GM12878 (cell line): ENCODE data around the gene SLITRK6. TPM values are rescaled to one million over a fixed set of nuclear protein-coding genes. Genes with fewer than 3 reads are reported as not detected.

Experiments
- ATAC-seq: fragments of 200-7000 bp; cut with Tn5 transposase; 3 replicates; pipeline ENCODE4 v1.9.1; 2020; ENCODE audit warnings: mild to moderate bottlenecking, moderate library complexity
- BruUV-seq: library from RNA; stranded (reverse); fragments of 400-500 nt; replicated peaks from 2 replicates; lab custom pipeline; 2021; lab: Mats Ljungman, UMichigan
- CTCF ChIA-PET: fragments of 300-600 bp; sonication (Branson Sonifier 250); formaldehyde crosslinking; extraction: SDS; loops from one replicate; lab custom pipeline; 2021; ENCODE audit warnings: inconsistent platforms; lab: Yijun Ruan, JAX
- POLR2A ChIA-PET: fragments of 350-600 bp; formaldehyde crosslinking; extraction: SDS; loops from one replicate; lab custom pipeline; 2021; ENCODE audit warnings: inconsistent platforms; lab: Charles Lee
- RAD21 ChIA-PET: fragments of 300-600 bp; sonication (Branson Sonifier 250); formaldehyde crosslinking; loops from one replicate; lab custom pipeline; 2023; ENCODE audit warnings: antibody characterized with exemption; ENCODE audit not compliant: unreplicated experiment; lab: Charles Lee
- SMC1A ChIA-PET: fragments of 300-600 bp; sonication (Branson Sonifier 250); formaldehyde crosslinking; loops from one replicate; lab custom pipeline; 2023; ENCODE audit not compliant: unreplicated experiment, uncharacterized antibody; lab: Charles Lee
- DNase-seq: peaks from one replicate; pipeline ENCODE4 v3.0.0-alpha.2; 2011; ENCODE audit warnings: low read depth, low spot score
- FAIRE-seq: peaks from 3 replicates; lab custom pipeline; 2011; peaks lifted over from hg19 to GRCh38; lab: Jason Lieb, UNC
- H2AFZ ChIP-seq: 2 replicates; pipeline ENCODE4 v1.6.0; 2011; ENCODE audit warnings: low read depth, low read length, control low read depth; ENCODE audit not compliant: control insufficient read depth
- H3K27ac ChIP-seq: 2 replicates; pipeline ENCODE4 v1.5.1; 2011; ENCODE audit warnings: control low read depth; ENCODE audit not compliant: control insufficient read depth, insufficient read depth
- H3K27me3 ChIP-seq, 2 experiments: replicated peaks in 1 of 2; 2 replicates each; pipeline versions ENCODE4 v1.6.0 to v1.6.1; 2011; ENCODE audit warnings: low read length in 1 of 2; ENCODE audit not compliant: control insufficient read depth in 2 of 2, insufficient read depth in 2 of 2
- H3K36me3 ChIP-seq, 2 experiments: 2 replicates each; pipeline ENCODE4 v1.5.1; 2011; ENCODE audit warnings: low read length in 1 of 2; ENCODE audit not compliant: control insufficient read depth in 2 of 2, insufficient read depth in 2 of 2
- H3K4me1 ChIP-seq: 2 replicates; pipeline ENCODE4 v1.6.1; 2011; ENCODE audit warnings: mild to moderate bottlenecking, low read length, moderate library complexity, mixed read lengths; ENCODE audit not compliant: control insufficient read depth, insufficient read depth
- H3K4me2 ChIP-seq: 2 replicates; pipeline ENCODE4 v1.6.0; 2011; ENCODE audit warnings: control low read depth; ENCODE audit not compliant: control insufficient read depth, insufficient read depth
- H3K4me3 ChIP-seq: fragments of 200-600 bp; sonication (generic); 2 replicates; pipeline ENCODE4 v1.5.1; 2016
- H3K79me2 ChIP-seq: 2 replicates; pipeline ENCODE4 v1.6.0; 2011; ENCODE audit warnings: low read length; ENCODE audit not compliant: control insufficient read depth, insufficient read depth
- H3K9ac ChIP-seq: 2 replicates; pipeline ENCODE4 v1.8.0; 2011; ENCODE audit warnings: low read length, control low read depth, mixed read lengths; ENCODE audit not compliant: control insufficient read depth, insufficient read depth
- H3K9me3 ChIP-seq: replicated peaks from 3 replicates; pipeline ENCODE4 v1.5.1; 2011; ENCODE audit warnings: mild to moderate bottlenecking, low read length; ENCODE audit not compliant: control insufficient read depth, insufficient read depth
- H4K20me1 ChIP-seq: 2 replicates; pipeline ENCODE4 v1.6.0; 2011; ENCODE audit not compliant: control insufficient read depth, insufficient read depth
- ASH2L ChIP-seq: fragments of 300-600, 200-600 bp; sonication (generic); IDR thresholded peaks from 2 replicates; pipeline ENCODE4 v1.6.1; 2017; ENCODE audit warnings: low read depth, mild to moderate bottlenecking, borderline replicate concordance
- BRCA1 ChIP-seq: IDR thresholded peaks from 2 replicates; pipeline ENCODE4 v1.6.1; 2011; ENCODE audit warnings: low read depth, low read length, improper control_type of control experiment
- CEBPB ChIP-seq, 2 experiments: fragments of 150-350 bp in 1 of 2; IDR thresholded peaks; 2 replicates each; pipeline ENCODE4 v1.6.1; 2012 to 2014; ENCODE audit warnings: low read depth in 2 of 2, low read length in 2 of 2, borderline replicate concordance in 1 of 2, inconsistent platforms in 1 of 2
- CREB1 ChIP-seq: IDR thresholded peaks from 2 replicates; pipeline ENCODE4 v1.6.1; 2012; ENCODE audit warnings: low read depth, mild to moderate bottlenecking, inconsistent platforms
- E2F8 ChIP-seq: fragments of 450-650 bp; IDR thresholded peaks from 2 replicates; pipeline ENCODE4 v1.6.1; 2018; ENCODE audit warnings: mild to moderate bottlenecking, low read depth, moderate library complexity; ENCODE audit not compliant: partially characterized antibody
- EED ChIP-seq: sonication (generic); IDR thresholded peaks from 2 replicates; pipeline ENCODE4 v1.6.1; 2016; ENCODE audit warnings: antibody characterized with exemption, low read depth
- EGR1 ChIP-seq, 2 experiments: IDR thresholded peaks; 1 replicate in 1 of 2; 2 replicates in 1 of 2; pipeline ENCODE4 v1.6.1; 2011 to 2012; ENCODE audit warnings: low read depth in 2 of 2, low read length in 2 of 2, borderline replicate concordance in 1 of 2, mild to moderate bottlenecking in 1 of 2, moderate library complexity in 1 of 2
- MEF2A ChIP-seq: IDR thresholded peaks from 2 replicates; pipeline ENCODE4 v1.6.1; 2011; ENCODE audit warnings: low read depth, mild to moderate bottlenecking, low read length, moderate library complexity; ENCODE audit not compliant: insufficient read depth
- MTA3 ChIP-seq: IDR thresholded peaks from 2 replicates; pipeline ENCODE4 v1.6.1; 2012; ENCODE audit warnings: low read length, inconsistent platforms, borderline replicate concordance
- NFXL1 ChIP-seq: fragments of 450-650 bp; IDR thresholded peaks from 2 replicates; pipeline ENCODE4 v1.6.1; 2017; ENCODE audit warnings: antibody characterized with exemption, mild to moderate bottlenecking, borderline replicate concordance
- SMARCA5 ChIP-seq: fragments of 450-650 bp; IDR thresholded peaks from 2 replicates; pipeline ENCODE4 v1.6.1; 2017; ENCODE audit warnings: mild to moderate bottlenecking
- TAF1 ChIP-seq: IDR thresholded peaks from 2 replicates; pipeline ENCODE4 v1.6.1; 2011; ENCODE audit warnings: mild to moderate bottlenecking, low read depth, low read length, borderline replicate concordance
- TCF12 ChIP-seq: IDR thresholded peaks from 2 replicates; pipeline ENCODE4 v1.6.1; 2011; ENCODE audit warnings: low read depth, mild to moderate bottlenecking, low read length
- ZBED1 ChIP-seq: IDR thresholded peaks from 2 replicates; pipeline ENCODE4 v1.6.1; 2016; ENCODE audit warnings: borderline replicate concordance
- ZBTB40 ChIP-seq: fragments of 450-650 bp; IDR thresholded peaks from 2 replicates; pipeline ENCODE4 v1.6.1; 2016; ENCODE audit warnings: mild to moderate bottlenecking, moderate library complexity, borderline replicate concordance
- ZNF24 ChIP-seq: fragments of 450-650 bp; IDR thresholded peaks from 2 replicates; pipeline ENCODE4 v1.6.1; 2017; ENCODE audit warnings: antibody characterized with exemption, mild to moderate bottlenecking
- WGBS: methylation state at CpG from one replicate; pipeline ENCODE4 v1.1.6; 2016; ENCODE audit warnings: low lambda C conversion rate; ENCODE audit not compliant: insufficient replicate concordance, insufficient coverage; ENCODE audit errors: missing lambda C conversion rate; 5-methylcytosine and 5-hydroxymethylcytosine counted together
- in situ Hi-C: fragments of 300-500 bp; cut with MboI; formaldehyde crosslinking; loops from 9 replicates; pipeline ENCODE4 v1.14.3; 2018; ENCODE audit warnings: mixed read lengths
- intact Hi-C: fragments of 100-400 bp; cut with micrococcal nuclease; formaldehyde crosslinking; loops from one replicate; pipeline ENCODE4 v1.14.2; 2022; ENCODE audit not compliant: unreplicated experiment
- polyA plus RNA-seq, 11 experiments: library from polyadenylated mRNA; depleted of rRNA in 4 of 11; unstranded in 6 of 11; stranded (reverse) in 5 of 11; fragments of >200 nt; fragmentation: Nextera tagmentation in 4 of 11; fragmentation: Illumina TruSeq in 1 of 11; extraction: Ambion mirVana in 4 of 11; extraction: Trizol in 1 of 11; gene quantifications; 1 replicate in 1 of 11; 2 replicates in 10 of 11; pipeline versions ENCODE4 v1.2.1 to v1.2.3, GENCODE V29; 2011 to 2016; ENCODE audit warnings: inconsistent platforms in 2 of 11, missing spikeins in 2 of 11, low read depth in 1 of 11
- total RNA-seq, 4 experiments: library from RNA; depleted of rRNA in 3 of 4; stranded (reverse); fragments of >200 nt in 3 of 4; fragmentation: Illumina TruSeq in 1 of 4; extraction: Trizol in 1 of 4; gene quantifications; 2 replicates each; pipeline versions ENCODE4 v1.2.1 to v1.2.3, GENCODE V29; 2013 to 2021
- TF ChIP-seq, protein P1 (sequence below): IDR thresholded peaks from 2 replicates; pipeline ENCODE4 v1.6.1; 2012; ENCODE audit warnings: low read depth, low read length, improper control_type of control experiment

Gene SLITRK6
- total and polyA plus RNA-seq, 10 of the 15 experiments (the other 5 are each of a cell fraction or from before 2014, with no cell fraction given), result not detected

- TF ChIP-seq ZNF24 (no peak), CEBPB (IDR thresholded peaks at IDR 0.05; ENCODE audit: borderline replicate concordance in 1 of 2, low read depth in 2 of 2, low read length in 2 of 2) (no peak), ASH2L (no peak), TAF1 (no peak), E2F8 (no peak)
These were observed at the start of gene SLITRK6 (continued) for GRCh38 chr13:85799097-85799582.

DNA sequence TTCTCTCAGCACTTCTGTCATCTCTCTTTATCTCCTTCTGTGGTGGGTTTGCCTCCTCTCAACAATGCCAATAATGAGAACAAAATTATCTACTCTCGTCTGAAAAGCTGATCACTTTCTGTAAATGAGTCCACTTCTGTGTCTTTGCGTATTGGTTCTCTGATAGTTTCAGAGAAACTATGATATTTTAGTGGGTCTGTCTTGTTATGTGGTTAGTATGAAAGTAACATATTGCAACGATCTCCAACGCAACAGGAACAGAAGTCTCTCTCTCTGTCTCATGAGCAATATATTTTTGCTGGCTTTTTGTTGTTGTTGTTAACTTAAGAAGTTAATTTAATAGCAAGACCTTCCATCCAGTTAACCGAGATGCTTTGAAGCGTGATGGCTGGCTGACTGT is 47.8 kb upstream of the SLITRK6 start:
- FAIRE-seq (no peak), DNase-seq (no peak), ATAC-seq (no peak; the same call in 2 of the 3 replicates)
- H2AFZ ChIP-seq, result no peak overlapping the region
- ChIA-PET POLR2A (no interaction called here), SMC1A (interaction anchor here (0.8 to 1.7 kb wide), 3 partner anchors 12 to 987 kb away, joined by 3 to 5 read pairs (median 4); no protein-coding TSS in a partner anchor), CTCF (no interaction called here), RAD21 (interaction anchor here (1.4 kb wide), 1 partner anchor 14 kb away, joined by 3 read pairs; no protein-coding TSS in a partner anchor)
- no peaks in the 10 kb centered on the region for H3K9me3 ChIP-seq
- no peaks in the 10 kb centered on the region for H3K27me3 ChIP-seq
- no peak overlapping the region for H3K9ac ChIP-seq
- H3K27ac ChIP-seq, result no peak overlapping the region
- in situ Hi-C loops (no loop called here), intact Hi-C loops (no loop called here)
- H3K36me3 ChIP-seq, result no peaks in the 10 kb centered on the region
- no peaks in the 10 kb centered on the region for H3K79me2 ChIP-seq
- no peaks in the 10 kb centered on the region for H4K20me1 ChIP-seq
- BruUV-seq, result no TSS peak
- no peak overlapping the region for H3K4me2 ChIP-seq
- H3K4me1 ChIP-seq, result no peaks in the 10 kb centered on the region
- WGBS, result 11% methylated on average over 6 of the region's 6 CpGs
- H3K4me3 ChIP-seq, result no peak overlapping the region
- TF ChIP-seq MTA3 (no peak), ZNF24 (no peak), ZBTB40 (no peak), ZBED1 (no peak), NFXL1 (no peak), TCF12 (no peak), EED (no peak), EGR1 (IDR thresholded peaks at IDR 0.05; ENCODE audit: borderline replicate concordance in 1 of 2, low read depth in 2 of 2, low read length in 2 of 2) (no peak), BRCA1 (no peak), CREB1 (no peak), SMARCA5 (no peak), MEF2A (no peak)
- TF ChIP-seq, protein P1, sequence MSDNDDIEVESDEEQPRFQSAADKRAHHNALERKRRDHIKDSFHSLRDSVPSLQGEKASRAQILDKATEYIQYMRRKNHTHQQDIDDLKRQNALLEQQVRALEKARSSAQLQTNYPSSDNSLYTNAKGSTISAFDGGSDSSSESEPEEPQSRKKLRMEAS, result no peak
